ENCODE data around the gene CPEB3. TPM values are rescaled to one million over a fixed set of nuclear protein-coding genes. Genes with fewer than 3 reads are reported as not detected.
"Not testable (repeated sequence)": the region's sequence is repeated elsewhere in the genome, so short reads cannot be mapped to it uniquely, and the experiment has no call there.

The CPEB3 gene
- total RNA-seq, 2 experiments from 2014 or later, result 2.3 to 2.4 TPM

GRCh38 chr10:92130622-92131274, 160.1 kb downstream of the CPEB3 start:
- DNase-seq (no peak), ATAC-seq (no peak)
- Mint-ChIP-seq H3K27me3 (ENCODE audit: low read depth) (no peaks in the 10 kb centered on the region), H3K27ac (no peak overlapping the region), H3K4me1 (ENCODE audit: low read depth) (no peaks in the 10 kb centered on the region), H3K36me3 (ENCODE audit: low read depth) (peaks cover 5% of the 10 kb centered on the region), H3K9me3 (ENCODE audit: insufficient read depth) (peaks cover 6% of the 10 kb centered on the region), H3K4me3 (no peak overlapping the region)
- CTCF ChIA-PET, result no interaction called here
- POLR2A ChIA-PET, result no interaction called here

- Mint-ChIP-seq H3K27ac (no peak overlapping the region), H3K4me3 (no peak overlapping the region), H3K9me3 (ENCODE audit: insufficient read depth) (no peaks in the 10 kb centered on the region), H3K27me3 (ENCODE audit: low read depth) (no peaks in the 10 kb centered on the region), H3K36me3 (ENCODE audit: low read depth) (no peaks in the 10 kb centered on the region), H3K4me1 (ENCODE audit: low read depth) (no peaks in the 10 kb centered on the region)
- POLR2A ChIA-PET, result no interaction called here
- ATAC-seq (no peak), DNase-seq (no peak)
- CTCF ChIA-PET, result no interaction called here
These were observed 164.7 kb downstream of the CPEB3 start for GRCh38 chr10:92126100-92126650.

- no peak overlapping the region for H3K27ac Mint-ChIP-seq
- POLR2A ChIA-PET, result no interaction called here
- no peaks in the 10 kb centered on the region for H3K27me3 Mint-ChIP-seq (ENCODE audit: low read depth)
- H3K36me3 Mint-ChIP-seq (ENCODE audit: low read depth), result no peaks in the 10 kb centered on the region
- ATAC-seq, result no peak
- DNase-seq, result no peak
- CTCF ChIA-PET, result interaction anchor here (0.6 kb wide), 1 partner anchor 32 kb away, joined by 3 read pairs; no protein-coding TSS in a partner anchor
- H3K9me3 Mint-ChIP-seq (ENCODE audit: insufficient read depth), result no peaks in the 10 kb centered on the region
- no peak overlapping the region for H3K4me3 Mint-ChIP-seq
- H3K4me1 Mint-ChIP-seq (ENCODE audit: low read depth), result no peaks in the 10 kb centered on the region
These were observed 165.7 kb downstream of the CPEB3 start for GRCh38 chr10:92125144-92125543.

- Mint-ChIP-seq H3K27me3 (ENCODE audit: low read depth) (no peaks in the 10 kb centered on the region), H3K27ac (no peak overlapping the region), H3K36me3 (ENCODE audit: low read depth) (no peaks in the 10 kb centered on the region), H3K4me1 (ENCODE audit: low read depth) (no peaks in the 10 kb centered on the region), H3K9me3 (ENCODE audit: insufficient read depth) (no peaks in the 10 kb centered on the region), H3K4me3 (no peak overlapping the region)
- no peak for ATAC-seq
- DNase-seq, result no peak
- ChIA-PET POLR2A (no interaction called here), CTCF (interaction anchor here (0.6 kb wide), 1 partner anchor 33 kb away, joined by 3 read pairs; no protein-coding TSS in a partner anchor)
These were observed 166.2 kb downstream of the CPEB3 start for GRCh38 chr10:92124616-92125143.

GRCh38 chr10:92124020-92124419, 166.9 kb downstream of the CPEB3 start:
- Mint-ChIP-seq H3K36me3 (ENCODE audit: low read depth) (no peaks in the 10 kb centered on the region), H3K27ac (no peak overlapping the region)
- CTCF ChIA-PET, result interaction anchor here (1.3 kb wide), 1 partner anchor 36 kb away, joined by 3 read pairs; no protein-coding TSS in a partner anchor

GRCh38 chr10:92122941-92123450, 167.9 kb downstream of the CPEB3 start:
- no peak for DNase-seq
- CTCF ChIA-PET, result interaction anchor here (1.3 kb wide), 1 partner anchor 35 kb away, joined by 3 read pairs; no protein-coding TSS in a partner anchor
- no peak overlapping the region for H3K4me3 Mint-ChIP-seq
- H3K27ac Mint-ChIP-seq, result no peak overlapping the region
- no peaks in the 10 kb centered on the region for H3K9me3 Mint-ChIP-seq (ENCODE audit: insufficient read depth)
- no peaks in the 10 kb centered on the region for H3K27me3 Mint-ChIP-seq (ENCODE audit: low read depth)
- POLR2A ChIA-PET, result no interaction called here
- no peaks in the 10 kb centered on the region for H3K4me1 Mint-ChIP-seq (ENCODE audit: low read depth)
- H3K36me3 Mint-ChIP-seq (ENCODE audit: low read depth), result no peaks in the 10 kb centered on the region
- ATAC-seq, result no peak

More at GRCh38 chr10:92124020-92124419, 166.9 kb downstream of the CPEB3 start:
- POLR2A ChIA-PET, result no interaction called here
- no peaks in the 10 kb centered on the region for H3K27me3 Mint-ChIP-seq (ENCODE audit: low read depth)
- H3K4me1 Mint-ChIP-seq (ENCODE audit: low read depth), result no peaks in the 10 kb centered on the region
- no peak for ATAC-seq
- no peaks in the 10 kb centered on the region for H3K9me3 Mint-ChIP-seq (ENCODE audit: insufficient read depth)
- no peak for DNase-seq
- no peak overlapping the region for H3K4me3 Mint-ChIP-seq

GRCh38 chr10:92121686-92122492, 169.0 kb downstream of the CPEB3 start:
- H3K4me1 Mint-ChIP-seq (ENCODE audit: low read depth), result no peaks in the 10 kb centered on the region
- no peaks in the 10 kb centered on the region for H3K36me3 Mint-ChIP-seq (ENCODE audit: low read depth)
- ATAC-seq, result no peak
- ChIA-PET POLR2A (interaction anchor here (0.6 kb wide), 1 partner anchor 13 kb away, joined by 3 read pairs; no protein-coding TSS in a partner anchor), CTCF (interaction anchor here (0.7 kb wide), 1 partner anchor 13 kb away, joined by 4 read pairs; no protein-coding TSS in a partner anchor)
- no peaks in the 10 kb centered on the region for H3K9me3 Mint-ChIP-seq (ENCODE audit: insufficient read depth)
- no peak overlapping the region for H3K27ac Mint-ChIP-seq
- DNase-seq, result no peak
- H3K27me3 Mint-ChIP-seq (ENCODE audit: low read depth), result no peaks in the 10 kb centered on the region
- H3K4me3 Mint-ChIP-seq, result no peak overlapping the region

- no peaks in the 10 kb centered on the region for H3K36me3 Mint-ChIP-seq (ENCODE audit: low read depth)
- no peak for ATAC-seq
- no peak for DNase-seq
- no peaks in the 10 kb centered on the region for H3K4me1 Mint-ChIP-seq (ENCODE audit: low read depth)
- no peak overlapping the region for H3K4me3 Mint-ChIP-seq
- CTCF ChIA-PET, result no interaction called here
- H3K27ac Mint-ChIP-seq, result no peak overlapping the region
- no peaks in the 10 kb centered on the region for H3K27me3 Mint-ChIP-seq (ENCODE audit: low read depth)
- POLR2A ChIA-PET, result no interaction called here
- H3K9me3 Mint-ChIP-seq (ENCODE audit: insufficient read depth), result no peaks in the 10 kb centered on the region
These were observed 171.5 kb downstream of the CPEB3 start for GRCh38 chr10:92119340-92119739.

- H3K27me3 Mint-ChIP-seq (ENCODE audit: low read depth); ATAC-seq; CTCF ChIA-PET; DNase-seq; POLR2A ChIA-PET; H3K9me3 Mint-ChIP-seq (ENCODE audit: insufficient read depth); H3K4me1 Mint-ChIP-seq (ENCODE audit: low read depth); H3K4me3 Mint-ChIP-seq; H3K36me3 Mint-ChIP-seq (ENCODE audit: low read depth); H3K27ac Mint-ChIP-seq: not testable (repeated sequence)
These were observed 176.0 kb downstream of the CPEB3 start for GRCh38 chr10:92114917-92115316.

GRCh38 chr10:92113911-92114600, 176.8 kb downstream of the CPEB3 start:
- no peak for DNase-seq
- Mint-ChIP-seq H3K4me3 (no peak overlapping the region), H3K27ac (no peak overlapping the region), H3K9me3 (ENCODE audit: insufficient read depth) (no peaks in the 10 kb centered on the region), H3K27me3 (ENCODE audit: low read depth) (no peaks in the 10 kb centered on the region), H3K4me1 (ENCODE audit: low read depth) (no peaks in the 10 kb centered on the region), H3K36me3 (ENCODE audit: low read depth) (no peaks in the 10 kb centered on the region)
- ChIA-PET POLR2A (no interaction called here), CTCF (no interaction called here)
- no peak for ATAC-seq

- Mint-ChIP-seq H3K27me3 (ENCODE audit: low read depth) (no peaks in the 10 kb centered on the region), H3K27ac (no peak overlapping the region), H3K4me1 (ENCODE audit: low read depth) (no peaks in the 10 kb centered on the region), H3K36me3 (ENCODE audit: low read depth) (no peaks in the 10 kb centered on the region), H3K4me3 (no peak overlapping the region), H3K9me3 (ENCODE audit: insufficient read depth) (no peaks in the 10 kb centered on the region)
- CTCF ChIA-PET, result interaction anchor here (2.4 kb wide), 1 partner anchor 25 kb away, joined by 8 read pairs; no protein-coding TSS in a partner anchor
- ATAC-seq (no peak), DNase-seq (no peak)
- POLR2A ChIA-PET, result no interaction called here
These were observed 178.4 kb downstream of the CPEB3 start for GRCh38 chr10:92112462-92112861.

Measured in activated CD8-positive, alpha-beta T cell treated with anti-CD3 and anti-CD28 coated beads, Interleukin-2, amount 10 ng/mL, durations not matched to agents 7 days and 5 days (primary cell).